NCI-H2029 (cell line): ENCODE measurements around the gene OSBPL3.

Experiments used
- DNase-seq: peaks from one replicate; lab custom pipeline; 2025; lab: John Stamatoyannopoulos, UW

Gene OSBPL3

GRCh38 chr7:24896031-24896501 lies 83.9 kb downstream of the OSBPL3 start:
- no peak for DNase-seq

GRCh38 chr7:24894429-24895221 lies 85.4 kb downstream of the OSBPL3 start:
- DNase-seq = no peak

- no peak for DNase-seq
Observed at GRCh38 chr7:24891311-24891735, 88.7 kb downstream of the OSBPL3 start.

- no peak for DNase-seq
Observed at GRCh38 chr7:24889611-24890010, 90.4 kb downstream of the OSBPL3 start.

- no peak for DNase-seq
Observed at GRCh38 chr7:24888653-24889052, 91.3 kb downstream of the OSBPL3 start.

GRCh38 chr7:24885716-24886115 lies 94.3 kb downstream of the OSBPL3 start:
- DNase-seq = no peak

GRCh38 chr7:24885305-24885704 lies 94.7 kb downstream of the OSBPL3 start:
- DNase-seq = no peak

- peak; percentile 20 for DNase-seq
Observed at GRCh38 chr7:24884401-24884800, 95.6 kb downstream of the OSBPL3 start.

GRCh38 chr7:24883622-24884013 lies 96.4 kb downstream of the OSBPL3 start:
- no peak for DNase-seq

GRCh38 chr7:24882989-24883621 lies 96.9 kb downstream of the OSBPL3 start:
- no peak for DNase-seq

- no peak for DNase-seq
Observed at GRCh38 chr7:24881623-24882022, 98.4 kb downstream of the OSBPL3 start.

- DNase-seq = no peak
Observed at GRCh38 chr7:24880886-24881285, 99.1 kb downstream of the OSBPL3 start.

GRCh38 chr7:24879291-24879690 lies 100.7 kb downstream of the OSBPL3 start:
- DNase-seq = no peak

- DNase-seq = no peak
Observed at GRCh38 chr7:24877790-24878311, 102.1 kb downstream of the OSBPL3 start.

GRCh38 chr7:24874791-24875190 lies 105.2 kb downstream of the OSBPL3 start:
- no peak for DNase-seq

- DNase-seq = no peak
Observed at GRCh38 chr7:24873944-24874343, 106.0 kb downstream of the OSBPL3 start.

GRCh38 chr7:24871770-24872169 lies 108.2 kb downstream of the OSBPL3 start:
- DNase-seq = no peak

GRCh38 chr7:24870766-24871165 lies 109.2 kb downstream of the OSBPL3 start:
- no peak for DNase-seq

- DNase-seq = no peak
Observed at GRCh38 chr7:24869572-24869971, 110.4 kb downstream of the OSBPL3 start.

- DNase-seq = no peak
Observed at GRCh38 chr7:24868741-24869140, 111.2 kb downstream of the OSBPL3 start.

GRCh38 chr7:24866004-24866615 lies 113.9 kb downstream of the OSBPL3 start:
- no peak for DNase-seq

- DNase-seq = no peak
Observed at GRCh38 chr7:24864214-24864817, 115.7 kb downstream of the OSBPL3 start.
